Activated CD8-positive, alpha-beta memory T cell treated with anti-CD3 and anti-CD28 coated beads for 1 hour (primary cell): ENCODE results near the gene OTOP3.
"Not testable (repeated sequence)": the region's sequence is repeated elsewhere in the genome, so short reads cannot be mapped to it uniquely, and the experiment has no call there.

Experiments used
- DNase-seq, 2 donors: peaks; one replicate each; pipeline ENCODE4 v3.0.0-alpha.2; 2020; ENCODE audit warnings: low read depth in 1 of 2; ENCODE audit errors: extremely low read depth in 1 of 2

OTOP3 gene, protein sequence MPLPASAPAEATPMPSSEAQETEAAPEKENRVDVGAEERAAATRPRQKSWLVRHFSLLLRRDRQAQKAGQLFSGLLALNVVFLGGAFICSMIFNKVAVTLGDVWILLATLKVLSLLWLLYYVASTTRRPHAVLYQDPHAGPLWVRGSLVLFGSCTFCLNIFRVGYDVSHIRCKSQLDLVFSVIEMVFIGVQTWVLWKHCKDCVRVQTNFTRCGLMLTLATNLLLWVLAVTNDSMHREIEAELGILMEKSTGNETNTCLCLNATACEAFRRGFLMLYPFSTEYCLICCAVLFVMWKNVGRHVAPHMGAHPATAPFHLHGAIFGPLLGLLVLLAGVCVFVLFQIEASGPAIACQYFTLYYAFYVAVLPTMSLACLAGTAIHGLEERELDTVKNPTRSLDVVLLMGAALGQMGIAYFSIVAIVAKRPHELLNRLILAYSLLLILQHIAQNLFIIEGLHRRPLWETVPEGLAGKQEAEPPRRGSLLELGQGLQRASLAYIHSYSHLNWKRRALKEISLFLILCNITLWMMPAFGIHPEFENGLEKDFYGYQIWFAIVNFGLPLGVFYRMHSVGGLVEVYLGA

DNA sequence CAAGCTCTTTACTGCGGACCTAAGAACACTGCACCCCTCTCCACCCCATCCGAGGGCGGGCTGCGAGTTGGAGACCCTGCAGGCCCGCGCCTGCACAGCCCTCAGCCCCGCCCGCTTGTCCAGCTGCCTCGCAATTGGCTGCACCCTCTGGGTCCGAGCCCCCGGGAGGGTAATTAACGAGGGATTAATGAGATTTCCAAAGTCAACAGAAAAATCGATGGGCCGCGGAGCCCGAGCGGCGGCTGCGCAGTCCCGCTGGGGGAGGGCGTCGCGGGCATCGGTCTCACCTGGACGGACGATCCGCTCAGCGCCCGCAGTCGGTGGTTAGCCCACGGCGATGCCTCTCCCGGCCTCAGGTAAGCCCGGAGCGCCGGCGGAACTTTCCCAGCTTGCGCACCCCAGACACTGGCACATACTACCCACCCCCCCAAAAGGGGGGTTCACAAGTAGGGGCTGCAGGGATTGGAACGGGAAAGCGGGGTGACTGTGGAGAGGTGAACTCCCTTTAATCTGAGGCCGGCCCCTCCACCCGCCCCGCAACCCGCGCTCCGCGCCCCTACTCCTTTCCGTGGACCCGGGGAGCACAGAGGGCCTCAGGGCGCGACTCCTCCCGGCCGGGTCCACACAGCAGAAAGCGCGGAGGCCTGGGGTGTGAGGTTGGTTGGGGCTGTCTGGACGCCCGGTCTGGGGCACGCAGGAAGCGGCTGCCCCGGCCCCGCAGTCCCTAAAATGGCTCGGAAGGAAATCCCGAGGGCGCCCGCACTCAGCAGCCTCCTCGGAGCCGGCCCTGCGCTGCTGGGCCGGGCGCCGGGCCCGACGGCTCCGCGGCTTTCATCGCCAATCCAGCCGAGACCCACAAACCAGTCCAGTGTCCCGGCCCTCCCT lies at the start of gene OTOP3:
Gene OTOP3, plus strand, starts transcription at position 314 of the 885 bp plus-strand sequence. Its CDS starts 24 bp downstream, at position 338.
- no peak for DNase-seq

DNA sequence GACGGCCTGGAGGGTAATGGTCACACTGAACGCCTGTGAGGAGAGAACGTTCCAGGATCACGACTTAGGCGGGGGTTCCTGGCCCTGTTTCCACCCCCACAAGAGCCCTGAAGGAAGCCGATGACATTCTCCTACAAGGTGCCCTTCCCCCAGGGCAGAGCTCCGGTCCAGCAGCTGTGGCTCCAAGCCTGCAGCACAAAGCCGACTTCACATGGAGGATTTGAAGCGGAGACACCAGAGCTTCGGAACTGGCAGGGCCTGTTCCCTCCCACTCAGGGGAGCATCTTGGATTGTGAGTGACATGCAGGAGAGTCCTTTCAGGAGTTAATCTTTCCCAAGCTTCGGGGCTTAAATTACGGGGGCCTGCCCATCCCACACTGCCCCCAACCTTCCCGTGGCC lies 47.2 kb upstream of the OTOP3 start:
- no peak for DNase-seq

DNA sequence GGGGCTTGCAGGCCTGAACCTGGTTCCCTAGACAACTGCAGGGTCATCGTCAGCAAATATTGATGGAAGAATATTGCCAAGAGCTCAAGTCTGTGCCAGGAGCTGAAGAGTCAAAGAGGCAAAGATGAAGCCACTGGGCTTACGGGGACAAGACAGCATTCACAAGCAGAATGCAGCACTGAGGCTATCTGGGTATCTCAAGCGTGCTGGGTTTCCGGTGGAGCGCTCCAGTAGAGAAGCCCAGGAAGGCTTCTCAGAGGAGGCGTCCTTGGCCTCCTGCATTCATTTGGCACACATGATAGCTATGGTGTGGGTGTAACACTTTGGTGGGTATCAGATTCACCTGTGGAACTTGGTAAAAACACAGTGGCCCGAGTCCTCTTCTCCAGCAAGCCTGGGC lies 45.1 kb upstream of the OTOP3 start:
- no peak for DNase-seq

DNA sequence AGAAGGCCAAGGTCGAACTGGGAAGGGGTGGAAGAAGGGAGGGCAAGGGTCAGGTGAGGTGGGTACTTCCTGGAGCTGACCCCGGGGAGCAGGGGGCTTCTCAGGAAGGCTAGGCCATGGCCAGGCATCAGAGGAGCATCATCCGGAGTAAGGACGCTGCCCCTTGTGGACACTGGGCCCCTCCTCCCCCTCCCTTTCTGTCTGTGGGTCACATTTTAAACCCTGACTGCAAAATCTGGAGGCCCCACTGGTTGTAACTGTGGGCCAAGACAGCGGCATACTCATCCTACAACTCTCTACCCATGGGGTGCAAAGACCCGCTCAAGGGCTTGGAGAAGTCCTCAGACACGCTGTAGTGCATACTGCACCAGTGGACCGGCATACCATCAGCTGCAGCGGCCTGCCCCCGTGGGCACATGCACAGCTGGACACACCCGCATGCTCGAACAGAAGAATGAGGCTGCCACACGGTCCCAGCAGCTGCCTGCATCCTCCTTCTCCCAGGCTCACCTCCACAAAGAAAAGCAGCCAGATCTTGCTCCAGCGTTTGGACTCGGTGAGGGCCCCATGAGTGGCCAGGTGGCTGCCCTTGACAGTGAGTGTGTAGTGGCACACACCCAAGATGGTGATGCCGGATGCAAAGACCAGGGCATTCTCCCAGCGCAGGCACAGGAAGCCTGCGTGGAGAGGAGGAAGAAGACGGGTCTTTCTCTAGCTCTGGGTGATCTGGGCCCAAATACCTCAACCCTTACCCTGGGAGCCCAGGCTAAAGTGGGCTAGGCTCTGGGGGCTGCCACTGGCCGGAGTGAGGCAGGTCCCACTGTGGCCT lies 43.5 kb upstream of the OTOP3 start:
- no peak for DNase-seq

DNA sequence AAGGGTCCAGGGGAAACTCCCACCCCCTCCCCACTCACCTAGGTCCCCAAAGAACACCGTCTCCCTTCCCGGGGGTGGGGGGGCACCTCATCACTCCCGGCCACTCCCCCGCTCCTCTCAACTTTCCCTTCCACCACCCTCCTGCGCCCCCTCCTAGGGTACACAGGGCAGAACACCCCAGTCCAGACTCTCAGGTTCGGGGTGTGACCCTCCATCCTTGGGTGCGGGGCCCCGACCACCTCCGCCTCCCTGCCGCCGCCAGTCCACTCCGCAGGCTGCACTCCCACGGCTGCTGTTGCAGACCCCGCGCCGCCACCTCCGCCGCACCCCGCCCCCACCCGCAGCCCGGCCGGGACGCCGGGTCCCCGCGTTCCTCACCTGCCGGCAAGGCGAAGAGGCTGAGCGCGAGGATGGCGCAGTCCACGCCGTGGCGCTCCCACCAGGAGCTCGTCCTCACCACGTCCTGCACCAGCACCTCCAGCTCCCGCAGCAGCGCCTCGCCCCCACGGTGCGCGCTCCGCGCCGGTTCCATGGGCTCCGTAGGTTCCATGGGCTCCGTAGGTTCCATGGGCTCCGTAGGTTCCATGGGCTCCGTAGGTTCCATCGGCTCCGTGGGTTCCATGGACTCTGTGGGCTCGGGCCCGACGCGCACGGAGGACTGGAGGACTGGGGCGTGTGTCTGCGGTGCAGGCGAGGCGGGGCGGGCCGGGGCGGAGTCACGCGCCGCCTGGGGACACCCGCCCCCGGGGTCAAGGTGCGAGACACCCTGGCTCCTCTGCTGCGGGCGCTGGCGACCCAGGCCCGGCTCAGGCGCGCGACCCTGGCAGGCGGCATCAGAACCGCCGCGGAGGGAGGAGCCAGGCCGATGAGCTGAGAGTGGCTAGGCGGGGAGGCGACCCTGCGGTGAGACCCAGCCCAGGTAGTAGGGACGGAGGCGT lies 42.5 kb upstream of the OTOP3 start, which contains the start of gene FADS6:
Gene FADS6, minus strand, starts transcription at position 660 of the 938 bp plus-strand sequence. Its CDS starts 38 bp downstream, at position 622.
- no peak for DNase-seq

DNA sequence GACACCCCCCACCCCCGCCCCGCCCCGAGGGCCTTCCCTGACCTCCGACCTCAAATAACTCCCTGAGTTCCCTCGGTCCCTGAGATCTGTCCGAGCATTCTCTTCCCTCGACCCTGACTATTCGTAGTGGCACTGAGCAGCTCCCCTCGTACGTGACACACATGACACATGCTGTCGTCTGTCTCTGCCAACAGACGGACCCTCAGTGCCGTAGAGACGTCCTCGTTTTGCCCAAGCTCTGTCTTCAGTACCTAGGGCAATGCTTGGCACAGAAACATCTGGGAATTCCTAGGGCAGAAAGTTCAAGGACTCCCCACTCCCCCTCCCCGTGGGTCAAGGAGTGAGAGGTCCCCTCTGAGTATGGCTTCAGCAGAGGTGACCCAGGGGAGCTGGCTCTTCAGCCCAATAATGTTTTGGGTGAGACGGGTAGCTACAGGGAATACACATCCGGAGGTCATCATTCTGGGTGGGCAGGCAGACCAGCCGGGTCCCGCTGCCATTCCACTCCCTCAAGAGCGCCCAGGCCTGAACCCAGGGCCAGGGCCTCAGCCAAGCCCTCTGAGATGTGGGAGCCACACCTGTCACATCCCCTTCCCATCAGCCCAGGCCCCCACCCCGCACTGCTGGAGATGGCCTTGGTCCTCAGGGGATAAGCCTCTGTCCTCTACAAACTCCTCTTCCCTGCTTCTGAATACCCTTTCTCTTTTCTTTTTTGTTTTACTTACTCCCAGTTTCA lies 41.6 kb upstream of the OTOP3 start:
- DNase-seq, result no peak

DNA sequence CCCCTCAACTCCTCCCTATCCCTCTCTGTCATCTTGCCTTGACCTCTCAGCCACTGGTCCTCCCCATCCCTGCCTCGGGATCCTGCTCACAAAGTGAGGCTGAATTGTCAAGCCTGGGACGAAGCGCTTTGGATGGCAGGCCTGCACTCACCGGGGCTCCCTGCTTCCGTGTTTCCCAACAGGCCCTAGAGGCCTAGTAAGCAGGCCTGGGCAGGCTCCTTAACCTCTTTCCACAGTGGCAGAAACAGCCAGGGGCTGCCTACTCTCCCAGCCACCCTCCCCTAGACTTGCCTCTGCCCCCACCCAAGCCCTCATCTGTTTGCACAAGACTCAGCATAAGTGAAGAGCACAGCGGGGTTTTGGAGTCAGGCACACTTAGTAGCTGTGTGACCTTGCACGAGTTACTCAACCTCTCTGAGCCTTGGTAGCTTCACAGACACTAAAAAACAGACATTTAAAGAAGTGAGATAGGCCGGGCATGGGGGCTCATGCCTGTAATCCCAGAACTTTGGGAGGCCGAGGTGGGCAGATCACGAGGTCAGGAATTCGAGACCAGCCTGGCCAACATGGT lies 37.2 kb upstream of the OTOP3 start:
- no peak for DNase-seq

DNA sequence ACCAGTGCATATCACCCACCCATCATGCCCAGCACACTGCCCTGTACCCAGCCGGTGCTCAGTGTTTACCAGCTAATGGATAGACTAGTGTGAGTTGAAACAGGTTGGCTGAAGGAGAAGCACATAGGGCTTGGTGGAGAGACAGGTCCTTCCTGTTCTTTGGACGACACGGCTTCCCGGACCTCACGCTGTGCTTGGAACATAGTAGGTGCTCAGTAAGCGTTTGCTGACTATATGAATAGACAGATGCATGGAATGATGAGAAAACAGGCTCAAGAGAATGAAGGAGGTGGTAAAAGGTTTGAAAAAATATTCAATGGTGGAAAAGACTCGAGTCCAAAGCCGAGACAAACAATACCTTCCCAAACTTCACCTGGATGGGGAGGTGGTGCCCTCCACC lies 35.5 kb upstream of the OTOP3 start:
- DNase-seq, result no peak

DNA sequence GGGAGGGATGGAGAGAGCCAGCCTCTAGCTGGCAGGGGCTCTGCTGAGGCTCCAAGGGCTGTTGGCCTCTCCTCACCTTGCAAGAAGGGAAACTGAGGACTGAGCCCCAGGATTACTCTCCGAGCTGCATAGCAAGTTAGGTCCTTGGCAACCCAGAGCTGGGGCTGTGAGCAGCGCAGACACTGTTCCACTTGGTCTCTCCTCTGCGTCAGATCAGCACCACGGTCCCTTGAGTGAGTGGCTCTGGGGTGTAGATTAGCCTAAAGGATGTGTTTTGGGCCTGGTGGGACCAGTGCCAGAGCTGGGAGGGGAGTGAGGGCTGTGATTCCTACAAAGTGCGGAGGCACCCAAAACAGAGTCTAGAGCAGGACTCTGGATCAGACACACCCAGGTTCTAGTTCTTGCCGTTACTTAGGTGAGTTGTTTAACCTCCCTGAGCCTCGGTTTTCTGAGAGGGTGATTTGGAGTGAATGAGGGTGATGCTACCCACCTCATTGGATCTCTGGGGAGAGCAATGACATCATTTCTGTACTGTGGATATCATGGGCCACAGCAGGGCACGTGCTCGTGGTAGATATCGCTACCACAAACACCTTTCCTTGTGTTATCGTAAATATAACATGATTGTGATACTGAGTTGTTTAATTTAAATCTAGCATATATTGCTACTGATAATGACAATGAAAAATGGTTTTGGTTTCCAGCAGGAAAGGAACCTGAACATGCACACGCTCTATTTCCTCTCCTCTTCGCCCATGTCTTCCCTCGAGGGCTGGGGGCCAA lies 34.2 kb upstream of the OTOP3 start:
- DNase-seq, result no peak

DNA sequence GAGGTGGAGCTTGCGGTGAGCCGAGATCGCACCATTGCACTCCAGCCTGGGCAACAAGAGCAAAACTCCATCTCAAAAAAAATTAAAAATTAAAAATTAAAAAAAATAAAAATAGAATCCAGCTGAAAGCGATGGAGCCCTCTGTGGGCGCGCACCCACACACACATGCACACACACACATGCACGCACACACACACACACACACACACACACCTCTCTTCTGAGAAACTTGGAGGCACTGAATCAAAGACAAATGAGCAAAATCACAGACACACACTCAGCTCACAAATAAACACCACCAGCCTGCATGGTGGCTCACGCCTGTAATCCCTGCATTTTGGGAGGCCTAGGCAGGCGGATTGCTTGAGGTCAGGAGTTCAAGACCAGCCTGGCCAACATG lies 32.7 kb upstream of the OTOP3 start:
- DNase-seq, result no peak

DNA sequence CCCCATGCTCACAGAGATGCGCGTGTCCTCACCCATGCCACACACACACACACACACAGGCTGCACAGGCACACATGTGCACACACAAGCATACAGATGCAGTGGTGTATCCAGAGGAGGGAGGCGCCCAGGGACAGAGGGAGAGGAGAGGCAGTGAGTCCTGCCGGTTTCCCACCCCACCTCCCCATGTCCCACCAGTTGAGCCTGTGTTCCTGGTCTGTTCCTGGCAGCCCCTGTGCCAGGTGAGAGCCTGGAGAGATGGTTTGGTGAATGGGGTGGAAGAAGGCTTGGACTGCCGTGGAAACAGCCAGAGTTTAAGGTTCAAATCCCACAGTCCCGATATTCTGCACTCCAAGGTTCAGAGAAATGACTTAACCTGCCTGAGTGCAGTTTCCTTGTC lies 32.0 kb upstream of the OTOP3 start:
- DNase-seq, result no peak

DNA sequence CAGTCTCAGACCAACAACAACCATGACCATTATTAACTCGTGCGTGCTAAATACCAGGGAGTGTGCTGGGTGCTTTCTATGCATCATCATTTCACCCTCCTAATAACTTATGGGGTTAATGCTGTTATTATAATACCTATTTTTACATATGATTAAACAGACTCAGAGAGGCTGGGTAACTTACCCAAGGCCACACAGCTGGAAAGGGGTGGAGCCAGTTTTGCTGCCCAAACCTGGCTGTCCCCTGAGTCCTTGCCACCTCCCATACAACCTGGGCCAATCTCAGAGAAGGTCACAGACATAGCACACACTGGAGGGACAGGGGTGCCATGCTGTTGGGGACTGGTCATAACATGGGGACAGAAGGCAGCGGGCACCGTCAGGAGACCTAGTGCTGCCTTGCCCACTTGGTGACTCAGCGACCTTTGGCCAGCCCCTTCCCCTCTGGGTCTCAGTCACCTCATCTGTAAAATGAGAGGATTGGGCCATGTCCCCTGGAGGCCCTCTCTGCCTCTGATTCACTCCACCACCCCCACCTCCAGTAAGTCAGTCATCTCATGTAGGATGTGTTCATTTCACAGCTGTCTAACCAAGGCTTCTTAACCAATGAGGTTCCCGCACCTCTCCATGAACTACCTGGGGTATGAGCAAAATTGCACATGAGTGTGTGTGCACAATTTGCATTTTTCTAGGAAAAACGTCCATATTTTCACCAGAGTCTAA lies 30.9 kb upstream of the OTOP3 start:
- no peak for DNase-seq

DNA sequence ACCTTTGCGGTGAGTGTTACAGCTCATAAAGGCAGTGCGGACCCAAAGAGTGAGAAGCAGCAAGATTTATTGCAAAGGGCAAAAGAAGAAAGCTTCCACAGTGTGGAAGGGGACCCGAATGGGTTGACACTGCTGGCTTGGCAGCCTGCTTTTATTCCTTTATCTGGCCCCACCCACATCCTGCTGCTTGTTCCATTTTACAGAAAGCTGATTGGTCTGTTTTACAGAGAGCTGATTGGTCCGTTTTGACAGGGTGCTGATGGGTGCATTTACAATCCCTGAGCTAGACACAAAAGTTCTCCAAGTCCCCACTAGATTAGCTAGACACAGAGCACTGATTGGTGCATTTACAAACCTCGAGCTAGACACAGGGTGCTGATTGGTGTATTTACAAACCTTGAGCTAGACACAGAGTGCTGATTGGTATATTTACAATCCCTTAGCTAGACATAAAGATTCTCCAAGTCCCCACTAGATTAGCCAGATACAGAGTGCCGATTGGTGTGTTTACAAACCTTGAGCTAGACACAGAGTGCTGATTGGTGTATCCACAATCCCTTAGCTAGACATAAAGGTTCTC lies 29.4 kb upstream of the OTOP3 start:
- not testable (repeated sequence) for DNase-seq

DNA sequence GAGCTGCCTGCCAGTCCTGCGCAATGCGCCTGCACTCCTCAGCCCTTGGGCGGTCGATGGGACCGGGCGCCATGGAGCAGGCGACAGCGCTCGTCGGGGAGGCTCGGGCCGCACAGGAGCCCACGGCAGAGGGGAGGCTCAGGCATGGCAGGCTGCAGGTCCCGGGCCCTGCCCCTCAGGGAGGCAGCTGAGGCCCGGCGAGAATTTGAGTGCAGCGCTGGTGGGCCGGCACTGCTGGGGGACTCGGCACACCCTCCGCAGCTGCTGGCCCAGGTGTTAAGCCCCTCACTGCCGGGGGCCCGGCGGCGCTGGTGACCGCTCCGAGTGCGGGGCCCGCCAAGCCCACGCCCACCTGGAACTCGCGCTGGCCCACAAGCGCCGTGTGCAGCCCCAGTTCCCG lies 28.7 kb upstream of the OTOP3 start:
- no peak for DNase-seq

DNA sequence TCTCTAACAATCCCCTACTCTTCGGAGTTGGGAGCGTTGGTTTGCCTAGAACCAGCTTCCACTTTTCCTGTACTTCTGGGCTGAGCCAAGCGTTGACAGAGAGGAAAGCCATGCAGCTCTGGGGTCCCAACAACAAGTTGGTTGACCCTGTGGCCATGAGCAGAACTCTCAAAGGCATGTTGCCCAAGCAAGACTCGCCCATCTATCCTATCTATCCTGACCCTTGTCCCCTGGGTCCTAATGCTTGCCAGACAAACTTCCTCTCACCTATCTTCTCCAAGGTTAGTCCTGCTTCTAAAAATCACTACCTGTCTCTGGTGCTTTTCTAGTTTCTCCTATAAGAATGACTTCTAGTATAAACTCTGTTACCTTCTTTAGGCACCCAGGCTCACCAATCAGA lies 26.6 kb upstream of the OTOP3 start:
- not testable (repeated sequence) for DNase-seq

DNA sequence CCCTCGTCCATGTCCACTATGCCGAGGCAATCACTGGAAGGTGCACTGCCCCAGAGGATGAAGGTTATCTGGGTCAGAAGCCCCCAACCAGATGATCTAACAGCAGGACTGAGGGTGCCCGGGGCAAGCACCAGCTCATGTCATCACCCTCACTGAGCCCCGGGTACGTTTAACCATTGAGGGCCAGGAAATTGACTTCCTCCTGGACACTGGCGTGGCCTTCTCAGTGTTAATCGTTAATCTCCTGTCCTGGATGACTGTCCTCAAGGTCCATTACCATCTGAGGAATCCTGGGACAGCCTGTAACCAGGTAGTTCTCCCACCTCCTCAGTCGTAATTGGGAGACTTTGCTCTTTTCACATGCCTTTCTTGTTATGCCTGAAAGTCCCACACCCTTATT lies 24.3 kb upstream of the OTOP3 start:
- not testable (repeated sequence) for DNase-seq
